Lung (tissue), 12 donors: Measurements from ENCODE around the gene MTERF1. TPM values are rescaled to one million over a fixed set of nuclear protein-coding genes. Genes with fewer than 3 reads are reported as not detected.

Experiments
- ATAC-seq: fragments of 200-7000 bp; cut with Tn5 transposase; one replicate; pipeline ENCODE4 v1.9.1; 2020; ENCODE audit warnings: moderate number of reproducible peaks; ENCODE audit not compliant: insufficient read depth, low FRiP score
- DNase-seq, 3 donors: peaks; one replicate each; pipeline ENCODE4 v3.0.0-alpha.2; 2013 to 2017
- H3K27ac ChIP-seq, 2 donors: one replicate each; pipeline ENCODE4 v1.5.1; 2013; ENCODE audit warnings: mild to moderate bottlenecking in 2 of 2, moderate library complexity in 2 of 2, control low read depth in 1 of 2, inconsistent platforms in 1 of 2, low read depth in 1 of 2, low read length in 1 of 2
- H3K27me3 ChIP-seq, 3 donors: one replicate each; pipeline ENCODE4 v1.5.1; 2013; ENCODE audit warnings: low read length in 2 of 3; ENCODE audit not compliant: control insufficient read depth in 3 of 3, insufficient read depth in 3 of 3
- H3K36me3 ChIP-seq, 4 donors: one replicate each; pipeline ENCODE4 v1.5.1; 2013; ENCODE audit warnings: low read length in 4 of 4, mild to moderate bottlenecking in 1 of 4, moderate library complexity in 1 of 4; ENCODE audit not compliant: control insufficient read depth in 4 of 4, insufficient read depth in 4 of 4
- H3K4me1 ChIP-seq, 5 donors: one replicate each; pipeline ENCODE4 v1.5.1; 2013; ENCODE audit warnings: low read length in 5 of 5, mild to moderate bottlenecking in 2 of 5, moderate library complexity in 1 of 5; ENCODE audit not compliant: control insufficient read depth in 5 of 5, insufficient read depth in 5 of 5
- H3K4me3 ChIP-seq: one replicate; pipeline ENCODE4 v1.5.1; 2013; ENCODE audit warnings: mild to moderate bottlenecking, control low read depth, moderate library complexity
- H3K9ac ChIP-seq, 2 donors: one replicate each; pipeline ENCODE4 v1.5.1; 2013; ENCODE audit warnings: low read length in 2 of 2, control low read depth in 1 of 2; ENCODE audit not compliant: insufficient read depth in 1 of 2
- H3K9me3 ChIP-seq, 4 donors: one replicate each; pipeline ENCODE4 v1.5.1; 2013; ENCODE audit warnings: low read length in 3 of 4, mild to moderate bottlenecking in 1 of 4, moderate library complexity in 1 of 4; ENCODE audit not compliant: control insufficient read depth in 4 of 4, insufficient read depth in 3 of 4
- CTCF ChIP-seq: IDR thresholded peaks from 2 replicates; pipeline ENCODE4 v1.5.1; 2012; ENCODE audit warnings: mild to moderate bottlenecking; ENCODE audit errors: control extremely low read depth, extremely low read depth
- WGBS, 2 donors: extraction: QIAGEN DNeasy Blood & Tissue Kit; methylation state at CpG; one replicate each; pipeline ENCODE4 v1.1.7; 2013; 5-methylcytosine and 5-hydroxymethylcytosine counted together
- polyA plus RNA-seq, 2 donors: library from polyadenylated mRNA; stranded (reverse); fragments of 200-250 nt; gene quantifications; one replicate each; pipeline ENCODE4 v1.2.1, GENCODE V29; 2013
- total RNA-seq, 2 donors: library from RNA; depleted of rRNA in 1 of 2; stranded (reverse); fragments of >200 nt in 1 of 2; gene quantifications; one replicate each; pipeline ENCODE4 v1.2.1, GENCODE V29; 2014 to 2021
- donor health status: control.
- donor health status: control.
- donor health status: Bipolar disorder and iron deficiency.
- donor health status: healthy.
- donor health status: DM: yes; HTN: yes; CAD: no.

Gene MTERF1
- total and polyA plus RNA-seq, 4 donors: 5.5 to 19.3 (median 9.4) TPM

DNA sequence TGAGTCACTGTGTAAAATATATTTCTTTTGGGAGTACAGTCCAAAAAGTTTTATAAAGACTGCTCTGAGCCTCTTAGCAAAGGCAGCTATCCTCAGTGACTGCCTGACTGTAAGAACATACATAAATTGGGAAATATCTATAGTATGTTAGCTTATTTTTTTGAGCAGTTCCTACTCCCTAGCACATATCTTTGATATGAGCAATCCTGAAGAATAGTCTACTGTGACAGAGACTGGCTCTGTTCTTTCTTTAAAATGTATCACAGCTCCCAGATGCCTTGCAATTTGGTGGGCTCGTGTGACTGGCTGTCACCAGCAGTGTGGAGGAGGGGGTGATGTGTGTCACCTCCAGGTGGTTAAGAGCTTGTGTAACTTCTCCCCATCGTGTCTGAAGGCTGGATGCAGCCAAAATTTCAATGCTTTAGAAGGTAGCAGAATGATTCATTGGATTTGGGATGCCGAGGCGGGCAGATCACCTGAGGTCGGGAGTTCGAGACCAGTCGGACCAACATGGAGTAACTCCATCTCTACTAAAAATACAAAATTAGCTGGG lies 47.9 kb downstream of the MTERF1 start:
- no peak for ATAC-seq
- H3K27me3 ChIP-seq: no peaks in the 10 kb centered on the region
- H3K4me1 ChIP-seq: peaks cover 0 to 2% (median 0%) of the 10 kb centered on the region in 5 donors
- H3K4me3 ChIP-seq: no peak overlapping the region
- TF ChIP-seq CTCF: no peak
- no peak for DNase-seq
- H3K9me3 ChIP-seq: no peaks in the 10 kb centered on the region
- H3K9ac ChIP-seq: no peak overlapping the region
- 88 to 91% methylated on average over 7 of the region's 7 CpGs for WGBS, 2 donors
- peaks cover 0 to under 1% (median 0%) of the 10 kb centered on the region in 4 donors for H3K36me3 ChIP-seq
- no peak overlapping the region for H3K27ac ChIP-seq

DNA sequence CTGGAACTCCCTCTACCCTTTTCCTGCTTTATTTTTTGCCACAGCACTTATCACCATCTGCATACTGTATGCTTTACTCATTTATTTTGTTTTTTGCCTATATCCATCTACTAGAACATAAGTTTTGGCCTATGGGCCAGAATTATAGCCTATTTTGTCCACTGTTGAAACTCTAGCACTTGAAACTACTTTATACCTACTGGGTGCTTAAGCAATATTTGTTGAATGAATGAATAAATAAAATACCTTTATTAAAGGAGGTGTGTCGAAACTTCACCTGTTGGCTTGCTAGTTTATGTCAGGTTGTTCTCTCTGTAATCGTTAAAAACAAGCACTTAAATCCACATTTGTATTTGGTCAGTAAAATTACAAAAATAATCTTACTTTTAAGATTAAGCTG lies 53.3 kb downstream of the MTERF1 start:
- Histone ChIP-seq H3K9ac (no peak overlapping the region), H3K27me3 (no peaks in the 10 kb centered on the region), H3K27ac (no peak overlapping the region), H3K36me3 (peaks cover 0 to 1% (median 0%) of the 10 kb centered on the region in 4 donors), H3K4me3 (no peak overlapping the region), H3K4me1 (peaks cover 0 to 19% (median 0%) of the 10 kb centered on the region in 5 donors), H3K9me3 (peaks cover 0 to 3% (median 0%) of the 10 kb centered on the region in 4 donors)
- WGBS, 2 donors: 60 to 85% methylated on average over 2 of the region's 2 CpGs
- TF ChIP-seq CTCF: no peak
- DNase-seq (no peak), ATAC-seq (peak; percentile 28)

DNA sequence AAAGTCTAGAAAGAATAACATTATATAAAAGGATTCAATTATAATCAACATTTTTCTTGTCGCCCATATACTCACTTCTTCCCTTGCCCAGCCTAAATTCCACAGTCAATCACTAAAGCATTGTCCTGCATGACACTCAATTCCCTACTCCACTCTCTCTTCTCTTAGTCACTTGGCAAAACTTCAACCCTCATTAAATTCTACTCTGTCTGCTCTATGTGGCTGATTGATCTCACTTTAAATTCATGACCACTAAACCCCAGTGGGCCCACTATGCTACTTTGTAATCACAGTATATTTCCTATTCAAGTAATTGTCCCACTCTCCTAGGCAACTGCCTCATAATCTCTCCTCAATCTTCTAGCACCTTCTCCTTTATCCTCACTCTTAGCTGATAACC lies 54.1 kb downstream of the MTERF1 start:
- Histone ChIP-seq H3K4me3 (no peak overlapping the region), H3K27ac (no peak overlapping the region), H3K9ac (no peak overlapping the region), H3K4me1 (peaks cover 0 to 19% (median 0%) of the 10 kb centered on the region in 5 donors), H3K9me3 (peaks cover 0 to 3% (median 0%) of the 10 kb centered on the region in 4 donors), H3K27me3 (no peaks in the 10 kb centered on the region), H3K36me3 (peaks cover 0 to 1% (median 0%) of the 10 kb centered on the region in 4 donors)
- WGBS, 2 donors: 74 to 93% methylated on average over 1 of the region's 1 CpG
- ATAC-seq: no peak
- DNase-seq: peak in 2 of 3 donors; percentile 25 to 62
- no peak for TF ChIP-seq CTCF

DNA sequence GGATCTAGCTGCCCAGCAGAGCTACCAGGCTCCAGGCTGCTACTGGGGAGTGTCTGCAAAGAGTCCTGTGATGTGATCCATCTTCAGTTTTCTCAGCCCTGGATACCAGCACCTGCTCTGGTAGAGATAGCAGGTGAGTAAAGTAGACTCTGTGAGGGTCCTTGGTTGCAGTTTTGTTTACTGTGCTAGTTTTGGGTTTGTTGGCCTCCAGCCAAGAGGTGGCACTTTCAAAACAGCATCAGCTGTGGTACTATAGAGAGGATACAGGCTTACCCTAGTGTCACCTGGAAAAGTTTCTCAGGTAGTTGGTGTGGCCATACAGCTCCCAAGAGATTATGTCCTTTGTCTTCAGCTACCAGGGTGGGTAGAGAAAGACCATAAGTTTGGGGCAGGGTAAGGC lies 56.3 kb downstream of the MTERF1 start:
- no peaks in the 10 kb centered on the region for H3K27me3 ChIP-seq
- ATAC-seq: no peak
- peaks cover 0 to 3% (median 0%) of the 10 kb centered on the region in 4 donors for H3K9me3 ChIP-seq
- TF ChIP-seq CTCF: no peak
- no peak overlapping the region for H3K4me3 ChIP-seq
- peaks cover 0 to 1% (median 0%) of the 10 kb centered on the region in 4 donors for H3K36me3 ChIP-seq
- no peak overlapping the region for H3K27ac ChIP-seq
- peaks cover 0 to 19% (median 0%) of the 10 kb centered on the region in 5 donors for H3K4me1 ChIP-seq
- no peak overlapping the region for H3K9ac ChIP-seq
- no peak for DNase-seq
